Epithelial cell of esophagus (primary cell): ENCODE data around the gene COX20.
"Not testable (repeated sequence)": the region's sequence is repeated elsewhere in the genome, so short reads cannot be mapped to it uniquely, and the experiment has no call there.

ENCODE experiments used
- DNase-seq: peaks from one replicate; pipeline ENCODE4 v3.0.0; 2010; ENCODE audit warnings: low read depth
- H3K4me3 ChIP-seq: 2 replicates; pipeline ENCODE4 v1.5.1; 2011; ENCODE audit warnings: mild to moderate bottlenecking, low read length, control low read depth
- TF ChIP-seq, protein P1 (sequence below): IDR thresholded peaks from 2 replicates; pipeline ENCODE4 v1.5.1; 2011; ENCODE audit warnings: low read depth, mild to moderate bottlenecking, low read length, control low read depth, inconsistent platforms; ENCODE audit not compliant: insufficient read depth; ENCODE audit errors: missing control alignments

COX20 gene

DNA sequence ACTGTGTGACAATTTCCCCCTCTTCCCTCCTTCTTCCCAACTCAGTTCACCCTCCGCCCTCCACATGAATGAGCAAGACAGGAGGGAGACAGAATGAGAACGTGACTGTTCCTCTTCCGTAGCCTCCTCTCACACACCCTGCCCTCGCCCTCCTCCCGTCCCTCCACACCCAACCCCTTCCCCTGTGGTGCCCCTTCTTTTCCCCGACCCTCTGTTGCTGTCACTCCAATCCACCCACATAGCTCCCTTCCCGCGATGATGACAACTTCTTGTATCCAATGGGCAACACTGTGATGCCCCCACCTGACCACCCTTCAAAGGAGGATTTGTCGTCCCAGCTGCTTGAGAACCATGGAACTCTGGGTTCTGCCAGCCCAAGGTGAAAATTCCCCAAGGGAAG, 41.4 kb upstream of the COX20 start:
- TF ChIP-seq, protein P1, sequence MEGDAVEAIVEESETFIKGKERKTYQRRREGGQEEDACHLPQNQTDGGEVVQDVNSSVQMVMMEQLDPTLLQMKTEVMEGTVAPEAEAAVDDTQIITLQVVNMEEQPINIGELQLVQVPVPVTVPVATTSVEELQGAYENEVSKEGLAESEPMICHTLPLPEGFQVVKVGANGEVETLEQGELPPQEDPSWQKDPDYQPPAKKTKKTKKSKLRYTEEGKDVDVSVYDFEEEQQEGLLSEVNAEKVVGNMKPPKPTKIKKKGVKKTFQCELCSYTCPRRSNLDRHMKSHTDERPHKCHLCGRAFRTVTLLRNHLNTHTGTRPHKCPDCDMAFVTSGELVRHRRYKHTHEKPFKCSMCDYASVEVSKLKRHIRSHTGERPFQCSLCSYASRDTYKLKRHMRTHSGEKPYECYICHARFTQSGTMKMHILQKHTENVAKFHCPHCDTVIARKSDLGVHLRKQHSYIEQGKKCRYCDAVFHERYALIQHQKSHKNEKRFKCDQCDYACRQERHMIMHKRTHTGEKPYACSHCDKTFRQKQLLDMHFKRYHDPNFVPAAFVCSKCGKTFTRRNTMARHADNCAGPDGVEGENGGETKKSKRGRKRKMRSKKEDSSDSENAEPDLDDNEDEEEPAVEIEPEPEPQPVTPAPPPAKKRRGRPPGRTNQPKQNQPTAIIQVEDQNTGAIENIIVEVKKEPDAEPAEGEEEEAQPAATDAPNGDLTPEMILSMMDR, result no peak
- DNase-seq, result no peak
- no peak overlapping the region for H3K4me3 ChIP-seq

DNA sequence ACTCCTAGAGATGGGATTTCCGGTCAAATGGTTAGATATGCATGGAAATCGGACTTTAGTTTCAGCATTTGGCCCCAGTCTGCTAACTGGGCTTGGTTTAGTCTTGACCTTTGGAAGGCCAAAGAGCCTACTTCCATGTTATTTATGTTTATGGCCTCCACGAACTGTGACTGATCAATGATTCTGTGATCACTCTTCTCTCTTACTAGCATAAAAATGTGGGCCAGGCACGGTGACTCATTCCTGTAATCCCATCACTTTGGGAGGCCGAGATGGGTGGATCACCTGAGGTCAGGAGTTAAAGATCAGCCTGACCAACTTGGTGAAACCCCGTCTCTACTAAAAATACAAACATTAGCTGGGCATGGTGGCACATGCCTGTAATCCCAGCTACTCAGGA, 40.9 kb upstream of the COX20 start:
- not testable (repeated sequence) for H3K4me3 ChIP-seq, DNase-seq

DNA sequence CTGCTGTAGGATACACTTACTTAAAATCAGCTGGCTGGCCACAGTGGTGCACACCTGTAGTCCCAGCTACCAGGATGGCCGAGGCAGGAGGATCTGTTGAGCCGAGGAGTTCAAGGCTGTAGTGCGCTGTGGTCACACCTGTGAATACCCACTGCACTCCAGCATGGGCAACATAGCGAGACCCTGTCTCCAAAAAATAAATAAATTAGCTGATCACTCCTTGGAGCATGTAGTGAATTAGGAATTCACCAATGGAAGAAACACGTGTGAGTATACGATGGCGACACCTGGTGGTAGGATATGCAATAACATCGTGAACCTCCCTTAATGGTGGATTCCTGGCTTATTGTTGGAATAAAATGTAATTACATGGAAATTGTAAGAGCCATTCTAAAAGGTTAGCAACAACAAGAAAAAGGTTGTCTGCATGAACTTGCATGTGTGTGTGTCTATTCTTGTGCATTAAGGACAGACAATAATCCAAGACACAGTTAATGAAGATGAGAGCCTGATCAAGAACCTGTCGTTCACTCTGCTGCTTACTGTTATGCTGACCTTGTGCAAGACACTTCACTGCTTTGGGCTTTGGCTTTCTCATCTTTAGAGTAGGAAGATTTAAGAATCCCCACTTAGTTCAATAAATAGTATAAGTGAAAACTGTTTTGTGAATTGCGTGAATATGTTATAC, 38.6 kb upstream of the COX20 start:
- peak; percentile 72 for DNase-seq
- TF ChIP-seq, protein P1, result peak; percentile 85
- H3K4me3 ChIP-seq, result no peak overlapping the region

DNA sequence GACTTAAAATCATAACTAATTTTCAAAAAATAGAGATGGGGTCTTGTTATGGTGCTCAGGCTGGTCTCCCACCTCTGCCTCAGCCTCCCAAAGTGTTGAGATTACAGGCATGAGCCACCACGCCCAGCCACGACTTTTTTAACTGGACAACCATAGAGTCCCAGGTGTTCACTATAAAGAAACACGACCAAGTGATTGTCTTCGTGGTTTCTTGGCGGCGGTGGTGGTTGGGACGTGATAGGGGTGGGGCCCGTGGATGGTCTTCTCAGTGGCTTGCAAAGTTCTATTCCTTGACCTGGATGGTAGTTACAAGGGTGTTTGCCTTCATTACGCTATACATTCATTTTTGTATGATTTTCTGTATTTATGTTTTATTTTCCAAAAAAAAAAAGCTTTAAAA, 34.6 kb upstream of the COX20 start:
- no peak for DNase-seq
- TF ChIP-seq, protein P1, result no peak
- H3K4me3 ChIP-seq, result no peak overlapping the region

- no peak overlapping the region for H3K4me3 ChIP-seq
- TF ChIP-seq, protein P1, result peak; percentile 47
- DNase-seq, result peak; percentile 52
Observed at GRCh38 chr1:244801246-244801645, 34.2 kb upstream of the COX20 start.

- no peak for DNase-seq
- TF ChIP-seq, protein P1, result no peak
- H3K4me3 ChIP-seq, result no peak overlapping the region
Observed at GRCh38 chr1:244802041-244802440, 33.4 kb upstream of the COX20 start.

GRCh38 chr1:244802556-244803239, 32.8 kb upstream of the COX20 start:
- TF ChIP-seq, protein P1, result no peak
- no peak overlapping the region for H3K4me3 ChIP-seq
- no peak for DNase-seq
